Esophagus muscularis mucosa (tissue), 2 donors: Measurements from ENCODE around the gene NEXMIF.

ENCODE experiments used
- POLR2A ChIP-seq: fragments of 450-650 bp; IDR thresholded peaks from one replicate; pipeline ENCODE4 v1.6.1; 2017; ENCODE audit warnings: antibody characterized with exemption, moderate library complexity, mild to moderate bottlenecking, low read depth
- POLR2AphosphoS5 ChIP-seq, 2 donors: sonication (generic); formaldehyde crosslinking; IDR thresholded peaks; one replicate each; pipeline ENCODE4 v1.6.1; 2017; ENCODE audit warnings: antibody characterized with exemption in 2 of 2

DNA sequence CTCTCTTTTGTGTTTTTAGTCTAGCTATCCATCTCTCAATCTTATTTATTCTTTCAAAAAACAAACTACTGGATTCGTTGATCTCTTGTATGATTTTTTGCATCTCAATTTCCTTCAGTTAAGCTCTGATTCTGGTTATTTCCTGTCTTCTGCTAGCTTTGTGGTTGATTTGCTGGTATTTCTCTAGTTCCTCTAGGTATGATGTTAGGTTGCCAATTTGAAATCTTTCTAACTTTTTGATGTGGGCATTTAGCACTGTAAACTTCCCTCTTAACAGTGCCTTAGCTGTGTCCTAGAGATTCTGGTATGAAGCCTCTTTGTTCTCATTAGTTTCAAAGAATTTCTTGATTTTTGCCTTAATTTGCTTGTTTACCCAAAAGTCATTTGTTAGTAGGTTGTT is 15.2 kb upstream of the NEXMIF start:
- TF ChIP-seq POLR2A (no peak), POLR2AphosphoS5 (IDR thresholded peaks at IDR 0.05) (no peak)
